ENCODE data around the gene KIF12.
"Not testable (repeated sequence)": the region's sequence is repeated elsewhere in the genome, so short reads cannot be mapped to it uniquely, and the experiment has no call there.

Gene KIF12

DNA sequence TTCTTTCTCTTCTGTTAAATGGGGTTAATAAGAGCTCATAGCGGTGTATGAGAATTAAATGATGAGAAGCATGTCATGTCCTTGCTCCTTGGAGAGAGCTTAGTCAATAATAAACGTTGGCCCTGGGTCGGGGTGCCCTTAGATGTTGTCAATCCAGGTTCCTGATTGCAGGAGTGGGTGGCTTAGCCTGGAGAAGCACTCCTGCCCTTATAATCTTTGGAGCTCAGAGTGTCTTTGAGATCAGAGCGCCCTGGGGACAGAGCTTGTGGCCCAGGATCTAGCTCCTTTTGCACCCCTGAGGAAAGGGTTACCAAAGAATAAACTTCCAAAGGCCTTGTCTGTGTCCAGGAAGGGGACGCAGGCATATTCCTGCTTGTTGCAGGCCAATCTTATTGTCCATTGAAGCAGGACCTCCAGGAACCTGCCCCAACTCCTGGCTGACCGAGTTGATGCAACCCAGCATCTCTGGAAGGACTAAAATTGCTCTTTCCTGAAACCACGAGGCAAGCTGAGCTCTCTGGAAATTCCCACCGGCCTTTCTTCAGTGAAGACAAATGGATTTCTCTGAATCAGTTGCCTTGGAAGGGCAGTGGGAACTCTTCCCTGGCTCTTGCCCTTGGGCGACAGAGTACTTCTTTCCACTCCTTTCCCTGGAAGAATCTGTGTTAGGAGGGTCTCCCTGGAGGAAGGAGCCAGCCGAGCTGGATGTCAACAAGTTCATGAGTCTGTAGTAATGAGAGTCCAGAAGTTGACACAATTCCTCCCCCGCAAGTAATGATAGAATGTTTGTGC, 14.6 kb downstream of the KIF12 start:
- H3K4me3 Mint-ChIP-seq, result no peak overlapping the region
- no peaks in the 10 kb centered on the region for H3K36me3 Mint-ChIP-seq
- no peaks in the 10 kb centered on the region for H3K9me3 Mint-ChIP-seq
- no peak overlapping the region for H3K27ac Mint-ChIP-seq
- H3K27me3 Mint-ChIP-seq, result peaks cover 1% of the 10 kb centered on the region
- H3K4me1 Mint-ChIP-seq, result no peaks in the 10 kb centered on the region

DNA sequence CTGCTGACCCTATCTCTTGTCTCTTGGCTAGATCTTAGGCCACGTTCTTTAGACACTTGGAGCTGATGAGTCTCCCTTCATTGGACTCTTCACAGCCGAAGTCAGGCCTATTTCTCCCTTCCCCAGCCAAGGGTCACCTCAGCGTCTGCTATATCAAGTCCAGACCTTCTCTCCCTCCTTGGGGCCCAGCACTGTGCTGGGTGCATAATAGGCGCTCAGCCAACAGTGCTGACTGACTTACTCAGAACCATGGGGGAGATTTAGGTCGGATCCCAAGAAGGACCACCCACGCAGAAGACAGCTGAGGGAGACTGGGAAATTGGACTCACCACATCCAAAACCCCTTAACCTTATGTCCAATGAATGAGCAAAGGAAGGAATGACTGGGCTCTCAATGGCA, 15.4 kb downstream of the KIF12 start:
- H3K36me3 Mint-ChIP-seq, result no peaks in the 10 kb centered on the region
- H3K4me3 Mint-ChIP-seq, result no peak overlapping the region
- H3K27ac Mint-ChIP-seq, result peak overlapping the region; percentile 14
- H3K27me3 Mint-ChIP-seq, result peaks cover 1% of the 10 kb centered on the region
- no peaks in the 10 kb centered on the region for H3K9me3 Mint-ChIP-seq
- no peaks in the 10 kb centered on the region for H3K4me1 Mint-ChIP-seq

- H3K27ac Mint-ChIP-seq, H3K27me3 Mint-ChIP-seq, H3K4me1 Mint-ChIP-seq, H3K9me3 Mint-ChIP-seq, H3K4me3 Mint-ChIP-seq, H3K36me3 Mint-ChIP-seq: not testable (repeated sequence)
Measured at GRCh38 chr9:114082763-114083412, 16.2 kb downstream of the KIF12 start.

DNA sequence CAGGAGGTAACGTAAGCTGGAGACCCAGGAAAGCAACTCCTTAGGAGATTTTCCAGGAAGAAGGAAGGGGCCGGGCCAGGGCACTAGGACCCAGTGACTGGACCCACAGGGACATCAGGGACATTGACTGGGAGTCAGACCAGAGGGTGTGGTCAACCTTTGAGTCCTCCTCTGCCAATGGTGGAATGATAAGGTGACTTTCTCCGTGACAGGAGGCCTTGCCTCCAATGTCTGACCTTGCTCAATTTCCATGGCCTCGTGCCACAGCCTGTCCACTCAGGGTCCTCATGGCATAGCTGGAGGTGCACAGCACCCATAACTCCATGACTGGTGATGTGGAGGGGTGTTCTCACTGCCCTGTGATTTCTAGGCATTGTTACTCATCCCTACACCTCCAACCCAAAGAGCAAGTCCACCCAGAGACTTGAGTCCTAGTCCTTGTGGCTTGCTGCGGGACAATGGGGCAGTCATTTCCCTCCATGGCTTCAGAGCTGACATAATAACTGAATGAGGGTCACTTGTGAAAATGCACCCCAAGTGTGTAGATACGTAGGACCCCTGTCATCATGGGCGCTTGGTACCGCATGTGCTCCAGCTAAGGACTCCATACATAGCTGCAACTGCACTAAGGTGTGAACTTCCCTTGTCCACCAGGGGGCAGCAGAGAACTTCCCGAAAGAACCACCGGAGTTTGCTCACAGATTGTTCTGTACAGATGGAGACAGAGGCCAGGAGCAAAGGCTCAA, 16.9 kb downstream of the KIF12 start:
- Mint-ChIP-seq H3K9me3 (no peaks in the 10 kb centered on the region), H3K27ac (no peak overlapping the region), H3K4me3 (no peak overlapping the region), H3K4me1 (no peaks in the 10 kb centered on the region), H3K27me3 (peaks cover 1% of the 10 kb centered on the region), H3K36me3 (no peaks in the 10 kb centered on the region)

DNA sequence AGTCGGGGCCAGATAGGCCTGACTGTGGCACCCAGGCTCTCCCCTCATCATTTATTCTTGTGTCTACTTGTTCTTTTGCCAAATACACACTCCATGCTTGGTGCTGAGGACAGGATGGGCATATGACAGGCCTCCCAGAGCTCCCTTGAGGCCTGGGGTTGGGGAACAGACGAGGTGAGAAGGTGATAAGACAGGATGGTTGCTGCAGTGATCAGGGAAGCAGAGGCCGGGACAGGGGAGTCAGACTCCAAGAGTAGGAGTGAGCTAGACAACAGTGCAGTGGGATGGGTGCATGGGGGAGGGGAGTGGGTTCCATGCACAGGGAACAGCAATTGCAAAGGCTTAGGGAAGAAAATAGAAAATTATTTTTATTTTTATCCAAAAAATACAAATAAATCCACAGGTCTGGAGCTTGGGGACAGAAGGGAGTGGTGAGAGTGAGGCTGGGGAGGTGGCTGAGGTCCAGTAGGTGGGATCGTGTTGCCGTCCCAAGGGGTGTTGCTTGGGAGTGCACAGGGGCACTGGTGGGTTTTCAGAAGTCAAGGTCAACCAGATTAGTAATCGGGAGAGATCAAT, 17.6 kb downstream of the KIF12 start:
- Mint-ChIP-seq H3K36me3 (no peaks in the 10 kb centered on the region), H3K27me3 (peaks cover 1% of the 10 kb centered on the region), H3K27ac (no peak overlapping the region), H3K4me1 (no peaks in the 10 kb centered on the region), H3K4me3 (no peak overlapping the region), H3K9me3 (no peaks in the 10 kb centered on the region)

- H3K36me3 Mint-ChIP-seq, result no peaks in the 10 kb centered on the region
- no peak overlapping the region for H3K27ac Mint-ChIP-seq
- no peaks in the 10 kb centered on the region for H3K4me1 Mint-ChIP-seq
- no peaks in the 10 kb centered on the region for H3K9me3 Mint-ChIP-seq
- H3K27me3 Mint-ChIP-seq, result peaks cover 1% of the 10 kb centered on the region
- H3K4me3 Mint-ChIP-seq, result no peak overlapping the region
Measured at GRCh38 chr9:114080773-114081440, 18.2 kb downstream of the KIF12 start.

- Mint-ChIP-seq H3K27ac (no peak overlapping the region), H3K4me1 (no peaks in the 10 kb centered on the region), H3K4me3 (no peak overlapping the region), H3K9me3 (no peaks in the 10 kb centered on the region), H3K27me3 (peaks cover 1% of the 10 kb centered on the region), H3K36me3 (no peaks in the 10 kb centered on the region)
Measured at GRCh38 chr9:114080195-114080772, 18.8 kb downstream of the KIF12 start.

DNA sequence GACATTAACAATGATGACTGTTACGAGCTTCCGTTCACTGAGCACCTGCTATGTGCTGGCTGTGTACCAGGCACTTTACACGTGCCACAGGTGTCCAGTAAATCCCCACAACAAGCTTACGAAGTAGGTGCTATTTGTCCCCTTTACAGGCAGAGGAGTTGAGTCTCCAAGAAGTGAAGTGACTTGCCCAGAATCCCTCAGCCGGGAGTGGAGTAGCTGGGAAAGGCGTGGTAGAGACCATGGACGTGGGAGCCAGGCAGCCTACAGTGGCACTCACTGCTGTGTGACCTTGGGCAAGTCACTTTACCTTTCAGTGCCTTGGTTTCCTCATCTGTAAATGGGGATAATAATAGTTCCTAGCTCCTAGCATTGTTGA, 20.3 kb downstream of the KIF12 start:
- Mint-ChIP-seq H3K27me3 (no peaks in the 10 kb centered on the region), H3K36me3 (no peaks in the 10 kb centered on the region), H3K27ac (no peak overlapping the region), H3K4me1 (no peaks in the 10 kb centered on the region), H3K9me3 (no peaks in the 10 kb centered on the region), H3K4me3 (no peak overlapping the region)

GRCh38 chr9:114078021-114078780, 20.9 kb downstream of the KIF12 start, which contains the start of gene AMBP:
AMBP (minus strand) TSS chr9:114078300; CDS start chr9:114078209, 91 bp downstream.
- no peaks in the 10 kb centered on the region for H3K4me1 Mint-ChIP-seq
- no peaks in the 10 kb centered on the region for H3K36me3 Mint-ChIP-seq
- no peak within 1 kb of the TSS for H3K4me3 Mint-ChIP-seq
- no peaks in the 10 kb centered on the region for H3K27me3 Mint-ChIP-seq
- no peaks in the 10 kb centered on the region for H3K9me3 Mint-ChIP-seq
- H3K27ac Mint-ChIP-seq, result no peak within 1 kb of the TSS

GRCh38 chr9:114077162-114077837, 21.8 kb downstream of the KIF12 start:
- Mint-ChIP-seq H3K27me3 (no peaks in the 10 kb centered on the region), H3K36me3 (no peaks in the 10 kb centered on the region), H3K27ac (no peak overlapping the region), H3K4me1 (no peaks in the 10 kb centered on the region), H3K9me3 (no peaks in the 10 kb centered on the region), H3K4me3 (no peak overlapping the region)

DNA sequence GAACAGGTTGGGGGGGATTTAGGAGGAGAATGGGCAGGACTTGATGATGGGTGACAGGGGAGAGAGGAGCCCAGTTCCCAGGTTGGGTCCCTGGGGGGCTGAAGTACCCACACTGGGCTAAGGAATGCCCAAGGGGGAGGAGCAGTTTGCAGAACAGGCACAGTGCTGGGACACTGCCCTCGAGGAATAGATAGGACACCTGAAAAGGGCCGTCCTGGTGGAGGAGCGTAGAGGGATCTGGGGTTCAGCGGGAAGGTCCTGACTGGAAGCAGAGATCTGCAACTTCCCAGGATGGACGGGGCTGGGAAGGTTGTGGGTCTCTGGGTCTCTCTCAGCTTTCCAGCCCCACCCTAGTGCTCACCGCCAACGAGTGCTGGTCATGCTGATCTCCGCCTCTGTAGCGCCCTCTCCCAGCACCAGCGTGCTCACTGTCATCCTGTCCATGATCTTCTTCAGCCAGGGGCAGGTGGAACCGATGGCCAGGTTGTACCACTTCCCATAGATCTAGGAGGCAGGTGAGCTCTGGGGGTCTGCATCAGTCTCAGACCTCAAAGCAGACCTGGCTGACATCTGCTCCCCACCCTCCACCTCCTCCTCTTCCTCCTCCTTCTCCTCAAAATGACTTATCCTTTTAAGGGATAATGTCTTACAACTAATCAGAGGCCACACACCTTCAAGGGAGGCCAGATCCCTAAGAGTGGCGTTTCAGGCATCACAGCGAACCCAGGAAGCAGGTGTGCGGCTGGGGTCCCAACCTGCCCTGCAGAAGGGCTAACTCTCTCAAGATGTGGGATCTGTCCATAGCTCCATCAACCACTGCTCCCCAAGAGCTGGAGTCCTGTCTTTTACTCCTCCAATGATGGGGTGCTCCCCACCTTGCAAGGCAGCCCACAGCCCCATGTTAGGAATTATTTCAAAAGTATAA, 22.6 kb downstream of the KIF12 start:
- Mint-ChIP-seq H3K4me1 (no peaks in the 10 kb centered on the region), H3K4me3 (no peak overlapping the region), H3K9me3 (no peaks in the 10 kb centered on the region), H3K27ac (no peak overlapping the region), H3K36me3 (no peaks in the 10 kb centered on the region), H3K27me3 (no peaks in the 10 kb centered on the region)

GRCh38 chr9:114075602-114076001, 23.5 kb downstream of the KIF12 start:
- Mint-ChIP-seq H3K4me3 (no peak overlapping the region), H3K36me3 (no peaks in the 10 kb centered on the region), H3K27ac (no peak overlapping the region), H3K9me3 (no peaks in the 10 kb centered on the region), H3K4me1 (no peaks in the 10 kb centered on the region), H3K27me3 (no peaks in the 10 kb centered on the region)

Measured in activated naive CD4-positive, alpha-beta T cell treated with anti-CD3 and anti-CD28 coated beads, Interleukin-2, amount 50 U/mL, for 24 hours (primary cell).